T-helper 2 cell treated with Interferon-gamma antibody and Interleukin-4, amounts not matched to agents 5 μg/mL and 100 μg/mL, for 36 hours (primary cell): Measurements from ENCODE around the gene CXCL14.

ENCODE experiments used
- DNase-seq: peaks from one replicate; pipeline ENCODE4 v3.0.0; 2021; ENCODE audit warnings: low spot score
- H3K27ac Mint-ChIP-seq: one replicate; pipeline ENCODE4 v1.8.0; 2021; ENCODE audit warnings: mild to moderate bottlenecking, mixed read lengths
- H3K27me3 Mint-ChIP-seq: one replicate; pipeline ENCODE4 v1.8.0; 2021; ENCODE audit warnings: low read depth, mixed read lengths
- H3K36me3 Mint-ChIP-seq: one replicate; pipeline ENCODE4 v1.8.0; 2021; ENCODE audit warnings: low read depth, mixed read lengths
- H3K4me1 Mint-ChIP-seq: one replicate; pipeline ENCODE4 v1.8.0; 2021; ENCODE audit warnings: low read depth, mixed read lengths
- H3K4me3 Mint-ChIP-seq: one replicate; pipeline ENCODE4 v1.8.0; 2022; ENCODE audit warnings: mild to moderate bottlenecking, moderate library complexity, mixed read lengths
- H3K9me3 Mint-ChIP-seq: one replicate; pipeline ENCODE4 v1.8.0; 2021; ENCODE audit warnings: mixed read lengths

The CXCL14 gene

GRCh38 chr5:135568246-135568645 lies 10.5 kb downstream of the CXCL14 start:
- Mint-ChIP-seq H3K4me1 (no peaks in the 10 kb centered on the region), H3K4me3 (no peak overlapping the region), H3K27ac (no peak overlapping the region), H3K9me3 (no peaks in the 10 kb centered on the region), H3K36me3 (no peaks in the 10 kb centered on the region), H3K27me3 (peaks cover 7% of the 10 kb centered on the region)
- no peak for DNase-seq

GRCh38 chr5:135567661-135568060 lies 11.1 kb downstream of the CXCL14 start:
- Mint-ChIP-seq H3K4me3 (no peak overlapping the region), H3K9me3 (no peaks in the 10 kb centered on the region), H3K4me1 (no peaks in the 10 kb centered on the region), H3K27ac (no peak overlapping the region), H3K36me3 (no peaks in the 10 kb centered on the region), H3K27me3 (peaks cover 7% of the 10 kb centered on the region)
- DNase-seq, result no peak

- Mint-ChIP-seq H3K4me1 (no peaks in the 10 kb centered on the region), H3K4me3 (no peak overlapping the region), H3K27me3 (peaks cover 7% of the 10 kb centered on the region), H3K27ac (no peak overlapping the region), H3K36me3 (no peaks in the 10 kb centered on the region), H3K9me3 (no peaks in the 10 kb centered on the region)
- DNase-seq, result no peak
These were observed 12.1 kb downstream of the CXCL14 start for GRCh38 chr5:135566422-135567400.

- DNase-seq, result peak; percentile 42
- no peak overlapping the region for H3K4me3 Mint-ChIP-seq
- no peak overlapping the region for H3K27ac Mint-ChIP-seq
- H3K4me1 Mint-ChIP-seq, result peaks cover 1% of the 10 kb centered on the region
- no peaks in the 10 kb centered on the region for H3K9me3 Mint-ChIP-seq
- H3K36me3 Mint-ChIP-seq, result no peaks in the 10 kb centered on the region
- peaks cover 7% of the 10 kb centered on the region for H3K27me3 Mint-ChIP-seq
These were observed 12.9 kb downstream of the CXCL14 start for GRCh38 chr5:135565725-135566421.

- Mint-ChIP-seq H3K9me3 (no peaks in the 10 kb centered on the region), H3K27me3 (peaks cover 9% of the 10 kb centered on the region), H3K4me3 (no peak overlapping the region), H3K27ac (no peak overlapping the region), H3K4me1 (peaks cover 3% of the 10 kb centered on the region), H3K36me3 (no peaks in the 10 kb centered on the region)
- no peak for DNase-seq
These were observed 13.5 kb downstream of the CXCL14 start for GRCh38 chr5:135565266-135565665.

GRCh38 chr5:135564331-135564730 lies 14.5 kb downstream of the CXCL14 start:
- Mint-ChIP-seq H3K27me3 (peaks cover 9% of the 10 kb centered on the region), H3K4me1 (peaks cover 4% of the 10 kb centered on the region), H3K9me3 (no peaks in the 10 kb centered on the region), H3K36me3 (no peaks in the 10 kb centered on the region), H3K4me3 (no peak overlapping the region), H3K27ac (no peak overlapping the region)
- no peak for DNase-seq

- peaks cover 4% of the 10 kb centered on the region for H3K4me1 Mint-ChIP-seq
- DNase-seq, result no peak
- no peaks in the 10 kb centered on the region for H3K36me3 Mint-ChIP-seq
- H3K9me3 Mint-ChIP-seq, result no peaks in the 10 kb centered on the region
- no peak overlapping the region for H3K27ac Mint-ChIP-seq
- H3K27me3 Mint-ChIP-seq, result peaks cover 22% of the 10 kb centered on the region
- H3K4me3 Mint-ChIP-seq, result no peak overlapping the region
These were observed 17.5 kb downstream of the CXCL14 start for GRCh38 chr5:135561266-135561665.

- Mint-ChIP-seq H3K4me1 (peaks cover 4% of the 10 kb centered on the region), H3K27me3 (peaks cover 22% of the 10 kb centered on the region), H3K27ac (no peak overlapping the region), H3K9me3 (no peaks in the 10 kb centered on the region), H3K36me3 (no peaks in the 10 kb centered on the region), H3K4me3 (no peak overlapping the region)
- peak; percentile 59 for DNase-seq
These were observed 17.9 kb downstream of the CXCL14 start for GRCh38 chr5:135560858-135561257.

- no peaks in the 10 kb centered on the region for H3K9me3 Mint-ChIP-seq
- peaks cover 4% of the 10 kb centered on the region for H3K4me1 Mint-ChIP-seq
- peaks cover 22% of the 10 kb centered on the region for H3K27me3 Mint-ChIP-seq
- H3K27ac Mint-ChIP-seq, result no peak overlapping the region
- no peak for DNase-seq
- no peaks in the 10 kb centered on the region for H3K36me3 Mint-ChIP-seq
- H3K4me3 Mint-ChIP-seq, result no peak overlapping the region
These were observed 19.4 kb downstream of the CXCL14 start for GRCh38 chr5:135559354-135559753.

- H3K4me3 Mint-ChIP-seq, result no peak overlapping the region
- H3K4me1 Mint-ChIP-seq, result peaks cover 4% of the 10 kb centered on the region
- no peaks in the 10 kb centered on the region for H3K36me3 Mint-ChIP-seq
- DNase-seq, result no peak
- H3K27ac Mint-ChIP-seq, result no peak overlapping the region
- no peaks in the 10 kb centered on the region for H3K9me3 Mint-ChIP-seq
- H3K27me3 Mint-ChIP-seq, result peaks cover 25% of the 10 kb centered on the region
These were observed 21.5 kb downstream of the CXCL14 start for GRCh38 chr5:135557076-135557838.

- Mint-ChIP-seq H3K27me3 (peaks cover 30% of the 10 kb centered on the region), H3K36me3 (no peaks in the 10 kb centered on the region), H3K4me1 (peaks cover 6% of the 10 kb centered on the region), H3K27ac (no peak overlapping the region), H3K9me3 (no peaks in the 10 kb centered on the region), H3K4me3 (no peak overlapping the region)
- no peak for DNase-seq
These were observed 22.2 kb downstream of the CXCL14 start for GRCh38 chr5:135556620-135557019.

GRCh38 chr5:135555530-135555929 lies 23.3 kb downstream of the CXCL14 start:
- no peak overlapping the region for H3K27ac Mint-ChIP-seq
- no peak overlapping the region for H3K4me3 Mint-ChIP-seq
- H3K4me1 Mint-ChIP-seq, result peaks cover 3% of the 10 kb centered on the region
- H3K36me3 Mint-ChIP-seq, result no peaks in the 10 kb centered on the region
- no peak for DNase-seq
- H3K27me3 Mint-ChIP-seq, result peaks cover 33% of the 10 kb centered on the region
- H3K9me3 Mint-ChIP-seq, result no peaks in the 10 kb centered on the region

GRCh38 chr5:135553688-135554462 lies 24.9 kb downstream of the CXCL14 start:
- peaks cover 2% of the 10 kb centered on the region for H3K4me1 Mint-ChIP-seq
- peaks cover 43% of the 10 kb centered on the region for H3K27me3 Mint-ChIP-seq
- no peak overlapping the region for H3K27ac Mint-ChIP-seq
- no peak for DNase-seq
- H3K9me3 Mint-ChIP-seq, result no peaks in the 10 kb centered on the region
- no peaks in the 10 kb centered on the region for H3K36me3 Mint-ChIP-seq
- no peak overlapping the region for H3K4me3 Mint-ChIP-seq
